Rectal smooth muscle tissue (tissue), 1 donor: ENCODE results near the gene LDLR.
"Not testable (repeated sequence)": the region's sequence is repeated elsewhere in the genome, so short reads cannot be mapped to it uniquely, and the experiment has no call there.

ENCODE experiments used
- H3K27ac ChIP-seq: one replicate; pipeline ENCODE4 v1.7.0; 2013; ENCODE audit warnings: low read depth, low read length, inconsistent platforms
- H3K27me3 ChIP-seq: one replicate; pipeline ENCODE4 v1.7.0; 2013; ENCODE audit warnings: low read length; ENCODE audit not compliant: control insufficient read depth, insufficient read depth
- H3K36me3 ChIP-seq: one replicate; pipeline ENCODE4 v1.7.0; 2013; ENCODE audit warnings: low read length; ENCODE audit not compliant: control insufficient read depth, insufficient read depth
- H3K4me1 ChIP-seq: one replicate; pipeline ENCODE4 v1.7.0; 2013; ENCODE audit warnings: low read length; ENCODE audit not compliant: control insufficient read depth, insufficient read depth
- H3K4me3 ChIP-seq: one replicate; pipeline ENCODE4 v1.7.0; 2013; ENCODE audit warnings: low read length
- H3K9ac ChIP-seq: one replicate; pipeline ENCODE4 v1.7.0; 2013; ENCODE audit warnings: low read length

Gene LDLR

DNA sequence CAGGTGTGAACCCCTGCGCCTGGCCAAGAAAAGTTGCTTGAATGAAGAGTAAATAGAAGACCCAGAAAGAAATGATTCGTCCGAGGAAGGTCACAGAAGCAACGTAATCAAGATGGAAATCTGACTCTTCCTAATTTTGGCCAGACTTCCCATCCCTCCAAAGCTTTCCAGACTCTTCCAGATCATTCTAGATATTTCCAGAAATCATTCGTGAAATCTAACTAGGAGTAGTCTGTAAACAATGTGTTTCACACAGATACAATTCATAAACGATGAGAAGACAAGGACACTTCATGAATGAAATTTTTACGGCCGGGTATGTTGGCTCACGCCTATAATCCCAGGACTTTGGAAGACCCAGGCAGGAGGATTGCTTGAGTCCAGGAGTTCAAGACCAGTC is 9.3 kb upstream of the LDLR start:
- Histone ChIP-seq H3K9ac (no peak overlapping the region), H3K36me3 (no peaks in the 10 kb centered on the region), H3K4me1 (peaks cover under 1% of the 10 kb centered on the region), H3K4me3 (no peak overlapping the region), H3K27me3 (no peaks in the 10 kb centered on the region), H3K27ac (no peak overlapping the region)

GRCh38 chr19:11087870-11088505 is 1.3 kb upstream of the LDLR start:
- Histone ChIP-seq H3K36me3 (no peaks in the 10 kb centered on the region), H3K4me1 (peaks cover 15% of the 10 kb centered on the region), H3K9ac (no peak overlapping the region), H3K27ac (peak overlapping the region; percentile 77), H3K27me3 (no peaks in the 10 kb centered on the region), H3K4me3 (no peak overlapping the region)

DNA sequence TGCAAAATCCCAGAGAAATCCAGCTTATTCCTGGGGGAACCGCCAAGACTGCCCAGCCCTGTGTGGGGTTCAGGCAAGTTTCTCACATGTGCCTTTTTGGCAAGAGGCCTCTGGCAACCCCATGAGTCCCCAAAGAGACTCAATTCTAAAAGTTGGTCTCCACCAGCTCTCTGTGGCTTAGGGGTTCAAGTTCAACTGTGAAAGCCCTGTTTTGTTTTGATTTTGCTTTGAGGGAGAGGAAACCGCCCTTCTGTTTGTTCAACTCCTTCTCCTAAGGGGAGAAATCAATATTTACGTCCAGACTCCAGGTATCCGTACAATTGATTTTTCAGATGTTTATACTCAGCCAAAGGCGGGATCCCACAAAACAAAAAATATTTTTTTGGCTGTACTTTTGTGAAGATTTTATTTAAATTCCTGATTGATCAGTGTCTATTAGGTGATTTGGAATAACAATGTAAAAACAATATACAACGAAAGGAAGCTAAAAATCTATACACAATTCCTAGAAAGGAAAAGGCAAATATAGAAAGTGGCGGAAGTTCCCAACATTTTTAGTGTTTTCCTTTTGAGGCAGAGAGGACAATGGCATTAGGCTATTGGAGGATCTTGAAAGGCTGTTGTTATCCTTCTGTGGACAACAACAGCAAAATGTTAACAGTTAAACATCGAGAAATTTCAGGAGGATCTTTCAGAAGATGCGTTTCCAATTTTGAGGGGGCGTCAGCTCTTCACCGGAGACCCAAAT is 583 bp upstream of the LDLR start:
- H3K4me1 ChIP-seq, result peaks cover 15% of the 10 kb centered on the region
- H3K27ac ChIP-seq, result peak overlapping the region; percentile 77
- no peaks in the 10 kb centered on the region for H3K36me3 ChIP-seq
- no peaks in the 10 kb centered on the region for H3K27me3 ChIP-seq
- H3K9ac ChIP-seq, result no peak overlapping the region
- peak overlapping the region; percentile 67 for H3K4me3 ChIP-seq

GRCh38 chr19:11090014-11090263 is 676 bp downstream of the LDLR start:
- Histone ChIP-seq H3K4me1 (peaks cover 15% of the 10 kb centered on the region), H3K4me3 (peak overlapping the region; percentile 67), H3K27ac (peak overlapping the region; percentile 77)
- not testable (repeated sequence) for H3K9ac ChIP-seq, H3K36me3 ChIP-seq, H3K27me3 ChIP-seq

DNA sequence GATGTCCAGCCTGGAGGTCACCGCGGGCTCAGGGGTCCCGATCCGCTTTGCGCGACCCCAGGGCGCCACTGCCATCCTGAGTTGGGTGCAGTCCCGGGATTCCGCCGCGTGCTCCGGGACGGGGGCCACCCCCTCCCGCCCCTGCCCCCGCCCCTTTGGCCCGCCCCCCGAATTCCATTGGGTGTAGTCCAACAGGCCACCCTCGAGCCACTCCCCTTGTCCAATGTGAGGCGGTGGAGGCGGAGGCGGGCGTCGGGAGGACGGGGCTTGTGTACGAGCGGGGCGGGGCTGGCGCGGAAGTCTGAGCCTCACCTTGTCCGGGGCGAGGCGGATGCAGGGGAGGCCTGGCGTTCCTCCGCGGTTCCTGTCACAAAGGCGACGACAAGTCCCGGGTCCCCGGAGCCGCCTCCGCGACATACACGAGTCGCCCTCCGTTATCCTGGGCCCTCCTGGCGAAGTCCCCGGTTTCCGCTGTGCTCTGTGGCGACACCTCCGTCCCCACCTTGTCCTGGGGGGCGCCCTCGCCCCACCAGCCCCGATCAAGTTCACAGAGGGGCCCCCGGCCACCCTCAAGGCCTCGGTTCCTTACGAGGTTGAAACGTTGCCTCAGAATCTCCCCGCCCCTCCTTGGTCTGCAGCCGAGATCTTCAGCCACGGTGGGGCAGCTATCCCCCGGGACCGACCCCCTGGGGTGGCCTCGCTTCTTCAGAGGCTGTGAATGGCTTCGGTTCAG is 1.2 kb downstream of the LDLR start:
- H3K4me3 ChIP-seq, result peak overlapping the region; percentile 92
- H3K36me3 ChIP-seq, result no peaks in the 10 kb centered on the region
- H3K4me1 ChIP-seq, result peaks cover 12% of the 10 kb centered on the region
- H3K27me3 ChIP-seq, result no peaks in the 10 kb centered on the region
- peak overlapping the region; percentile 96 for H3K9ac ChIP-seq
- peak overlapping the region; percentile 95 for H3K27ac ChIP-seq

- H3K27me3 ChIP-seq, result no peaks in the 10 kb centered on the region
- H3K36me3 ChIP-seq, result no peaks in the 10 kb centered on the region
- H3K9ac ChIP-seq, result peak overlapping the region; percentile 96
- peak overlapping the region; percentile 95 for H3K27ac ChIP-seq
- H3K4me3 ChIP-seq, result peak overlapping the region; percentile 92
- H3K4me1 ChIP-seq, result peaks cover 11% of the 10 kb centered on the region
Measured at GRCh38 chr19:11090997-11091702, 1.9 kb downstream of the LDLR start.

DNA sequence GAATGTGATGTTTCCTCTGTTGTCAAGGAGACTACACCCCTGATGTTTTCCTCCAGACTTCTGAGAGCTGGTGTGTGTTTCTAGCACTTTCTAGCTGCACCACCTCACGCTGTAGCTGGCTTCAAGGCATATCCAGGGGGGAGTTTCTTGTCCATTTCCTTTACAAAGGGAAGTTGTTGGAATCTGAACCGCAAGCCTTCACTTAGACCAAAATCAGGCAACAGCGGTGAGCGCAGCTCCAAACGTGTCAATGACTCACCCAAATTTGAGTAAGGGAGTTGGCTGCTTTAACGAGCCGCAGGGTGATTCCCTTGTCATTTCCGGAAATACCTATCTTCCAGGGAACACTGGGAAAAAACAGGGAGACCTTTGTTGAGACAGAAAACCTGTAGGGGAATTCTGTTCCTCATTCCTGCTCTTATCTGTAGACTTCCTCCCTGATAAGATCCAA is 2.5 kb downstream of the LDLR start:
- Histone ChIP-seq H3K27me3 (no peaks in the 10 kb centered on the region), H3K4me1 (peaks cover 11% of the 10 kb centered on the region), H3K27ac (peak overlapping the region; percentile 95), H3K4me3 (peak overlapping the region; percentile 0), H3K36me3 (no peaks in the 10 kb centered on the region), H3K9ac (peak overlapping the region; percentile 57)

GRCh38 chr19:11092181-11092538 is 2.9 kb downstream of the LDLR start:
- peaks cover 11% of the 10 kb centered on the region for H3K4me1 ChIP-seq
- H3K4me3 ChIP-seq, result no peak overlapping the region
- no peaks in the 10 kb centered on the region for H3K27me3 ChIP-seq
- no peaks in the 10 kb centered on the region for H3K36me3 ChIP-seq
- H3K27ac ChIP-seq, result peak overlapping the region; percentile 95
- no peak overlapping the region for H3K9ac ChIP-seq

- no peaks in the 10 kb centered on the region for H3K36me3 ChIP-seq
- H3K9ac ChIP-seq, result no peak overlapping the region
- H3K4me3 ChIP-seq, result no peak overlapping the region
- H3K4me1 ChIP-seq, result peaks cover 10% of the 10 kb centered on the region
- H3K27ac ChIP-seq, result no peak overlapping the region
- no peaks in the 10 kb centered on the region for H3K27me3 ChIP-seq
Measured at GRCh38 chr19:11093689-11094238, 4.5 kb downstream of the LDLR start.

DNA sequence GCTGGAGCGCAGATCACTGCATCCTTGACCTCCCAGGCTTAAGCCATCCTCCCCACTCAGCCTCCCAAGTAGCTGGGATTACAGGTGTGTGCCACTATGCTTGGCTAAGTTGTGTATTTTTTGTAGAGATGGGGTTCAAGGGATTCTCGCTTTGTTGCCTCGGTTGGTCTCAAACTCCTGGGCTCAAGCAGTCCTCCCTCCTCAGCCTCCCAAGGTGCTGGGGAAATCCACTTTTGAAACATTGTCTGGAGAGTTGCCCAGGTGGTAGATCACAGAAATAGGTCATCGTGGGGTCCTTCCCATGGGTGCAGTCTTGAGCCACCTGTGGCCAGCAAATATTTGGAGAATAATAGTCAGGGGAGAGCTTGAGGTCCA is 5.2 kb downstream of the LDLR start:
- Histone ChIP-seq H3K9ac (no peak overlapping the region), H3K27me3 (no peaks in the 10 kb centered on the region), H3K4me3 (peak overlapping the region; percentile 17), H3K4me1 (peaks cover 7% of the 10 kb centered on the region), H3K27ac (peak overlapping the region; percentile 43), H3K36me3 (no peaks in the 10 kb centered on the region)

- Histone ChIP-seq H3K27me3 (no peaks in the 10 kb centered on the region), H3K9ac (no peak overlapping the region), H3K4me3 (no peak overlapping the region), H3K4me1 (no peaks in the 10 kb centered on the region), H3K27ac (no peak overlapping the region), H3K36me3 (no peaks in the 10 kb centered on the region)
Measured at GRCh38 chr19:11096210-11096841, 7.1 kb downstream of the LDLR start.

- not testable (repeated sequence) for H3K27ac ChIP-seq, H3K36me3 ChIP-seq
Measured at GRCh38 chr19:11097367-11097766, 8.1 kb downstream of the LDLR start.

More at GRCh38 chr19:11097367-11097766, 8.1 kb downstream of the LDLR start:
- H3K4me1 ChIP-seq, H3K27me3 ChIP-seq, H3K4me3 ChIP-seq, H3K9ac ChIP-seq: not testable (repeated sequence)
